ENCODE results near the gene SPATA20. TPM values are rescaled to one million over a fixed set of nuclear protein-coding genes. Genes with fewer than 3 reads are reported as not detected.

The SPATA20 gene
- total and polyA plus RNA-seq, 2 of the 8 experiments (the other 6 are each of a cell fraction or from before 2014, with no cell fraction given) = 16.2 to 17.5 TPM

- TF ChIP-seq SP1 (IDR thresholded peaks at IDR 0.05; ENCODE audit: low read depth, low read length) = no peak
- no peak for TF ChIP-seq SRF (IDR thresholded peaks at IDR 0.05; ENCODE audit: low read depth, low read length)
- no peak for TF ChIP-seq GABPA (IDR thresholded peaks at IDR 0.05; ENCODE audit: borderline replicate concordance, insufficient read depth, low read length)
- TF ChIP-seq JUN (IDR thresholded peaks at IDR 0.05; ENCODE audit: low read depth, low read length) = no peak
Measured at GRCh38 chr17:50572541-50572940, 25.6 kb downstream of the SPATA20 start (continued).
